GM12875 (cell line): ENCODE measurements around the gene PIK3C2G.

Experiments used
- H3K4me3 ChIP-seq: one replicate; pipeline ENCODE4 v1.5.1; 2011; ENCODE audit warnings: low read depth, low read length, control low read depth
- TF ChIP-seq, protein P1 (sequence below): IDR thresholded peaks from 2 replicates; pipeline ENCODE4 v1.5.1; 2011; ENCODE audit warnings: low read depth, mild to moderate bottlenecking, control low read depth, inconsistent platforms, low read length, moderate library complexity, borderline replicate concordance; ENCODE audit not compliant: insufficient read depth

PIK3C2G gene

DNA sequence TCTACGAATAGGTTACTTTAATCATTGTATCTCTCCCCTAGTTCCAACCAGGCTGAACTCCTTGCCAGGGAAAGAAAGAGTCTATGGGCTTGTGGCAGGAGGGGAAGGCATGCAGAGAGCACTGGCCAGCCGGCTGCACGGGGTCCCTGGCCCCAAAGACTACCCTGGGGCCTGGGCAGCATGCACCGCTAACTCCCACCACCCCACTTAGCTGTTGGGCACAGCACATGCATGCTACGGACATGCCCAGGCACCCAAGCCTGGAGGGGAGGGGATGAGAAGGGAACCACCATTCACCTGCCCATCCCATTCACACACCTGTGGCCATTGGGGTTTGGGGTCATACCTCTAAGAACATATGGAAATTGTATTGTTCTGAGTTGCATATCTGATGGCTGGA lies 94.1 kb downstream of the PIK3C2G start:
- no peak overlapping the region for H3K4me3 ChIP-seq
- TF ChIP-seq, protein P1, sequence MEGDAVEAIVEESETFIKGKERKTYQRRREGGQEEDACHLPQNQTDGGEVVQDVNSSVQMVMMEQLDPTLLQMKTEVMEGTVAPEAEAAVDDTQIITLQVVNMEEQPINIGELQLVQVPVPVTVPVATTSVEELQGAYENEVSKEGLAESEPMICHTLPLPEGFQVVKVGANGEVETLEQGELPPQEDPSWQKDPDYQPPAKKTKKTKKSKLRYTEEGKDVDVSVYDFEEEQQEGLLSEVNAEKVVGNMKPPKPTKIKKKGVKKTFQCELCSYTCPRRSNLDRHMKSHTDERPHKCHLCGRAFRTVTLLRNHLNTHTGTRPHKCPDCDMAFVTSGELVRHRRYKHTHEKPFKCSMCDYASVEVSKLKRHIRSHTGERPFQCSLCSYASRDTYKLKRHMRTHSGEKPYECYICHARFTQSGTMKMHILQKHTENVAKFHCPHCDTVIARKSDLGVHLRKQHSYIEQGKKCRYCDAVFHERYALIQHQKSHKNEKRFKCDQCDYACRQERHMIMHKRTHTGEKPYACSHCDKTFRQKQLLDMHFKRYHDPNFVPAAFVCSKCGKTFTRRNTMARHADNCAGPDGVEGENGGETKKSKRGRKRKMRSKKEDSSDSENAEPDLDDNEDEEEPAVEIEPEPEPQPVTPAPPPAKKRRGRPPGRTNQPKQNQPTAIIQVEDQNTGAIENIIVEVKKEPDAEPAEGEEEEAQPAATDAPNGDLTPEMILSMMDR, result no peak

DNA sequence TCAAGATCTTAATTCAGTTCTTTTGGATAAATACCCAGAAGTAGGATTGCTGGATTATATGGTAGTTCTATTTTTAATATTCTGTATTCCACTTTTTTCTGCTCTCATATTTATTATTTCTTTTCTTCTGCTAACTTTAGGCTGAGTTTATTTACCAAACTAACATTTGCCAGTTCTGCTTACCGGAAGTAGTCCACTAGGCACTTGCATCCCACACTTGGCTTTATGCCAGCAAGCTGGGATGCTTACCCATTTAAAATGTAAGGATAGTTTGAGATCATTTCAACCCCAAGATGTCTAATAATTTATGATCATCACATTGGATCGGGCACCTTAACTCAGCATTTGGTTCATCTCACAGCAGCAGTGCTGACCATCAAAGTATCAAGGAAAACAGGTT lies 96.8 kb downstream of the PIK3C2G start:
- TF ChIP-seq, protein P1, result no peak
- H3K4me3 ChIP-seq, result no peak overlapping the region

DNA sequence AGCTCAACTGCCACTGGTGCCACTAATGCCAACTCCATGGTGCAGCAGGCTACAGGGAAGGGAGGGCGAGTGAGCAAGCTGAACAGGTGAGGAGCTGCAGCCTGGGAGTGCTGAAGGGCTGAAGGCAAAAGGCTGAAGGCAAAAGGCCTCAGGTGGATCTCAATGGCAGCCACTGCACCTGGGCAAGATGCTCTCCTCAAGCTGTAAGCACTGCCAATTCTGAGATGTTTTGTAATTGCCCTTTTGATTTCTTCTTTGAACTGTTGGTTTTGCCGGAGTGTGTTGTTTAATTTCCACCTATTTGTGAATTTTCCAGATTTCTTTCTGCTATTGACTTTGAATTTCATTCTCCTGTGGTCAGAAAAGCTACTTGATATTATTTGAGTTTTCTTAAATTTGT lies 97.6 kb downstream of the PIK3C2G start:
- H3K4me3 ChIP-seq, result no peak overlapping the region
- TF ChIP-seq, protein P1, result no peak

DNA sequence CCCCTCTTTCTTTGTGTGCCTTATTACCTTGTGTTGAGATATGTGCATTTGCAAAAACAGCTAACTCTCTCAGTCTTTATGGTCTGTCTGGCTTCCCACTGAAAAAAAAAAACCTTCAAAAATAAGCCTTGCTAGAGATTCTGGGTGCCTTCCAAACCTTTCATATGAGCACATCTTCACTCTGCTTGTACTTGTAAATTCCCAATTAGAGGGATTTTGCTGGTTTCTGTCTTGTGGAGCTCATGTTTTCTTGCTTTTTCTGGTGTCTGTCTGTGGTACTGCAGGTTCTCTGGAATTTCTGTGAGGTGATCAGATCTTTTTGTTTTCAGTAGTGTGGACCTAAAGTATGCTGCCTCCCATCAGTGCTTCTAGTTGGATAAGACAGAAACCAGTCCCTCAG lies 100.1 kb downstream of the PIK3C2G start:
- TF ChIP-seq, protein P1, result no peak
- H3K4me3 ChIP-seq, result no peak overlapping the region

DNA sequence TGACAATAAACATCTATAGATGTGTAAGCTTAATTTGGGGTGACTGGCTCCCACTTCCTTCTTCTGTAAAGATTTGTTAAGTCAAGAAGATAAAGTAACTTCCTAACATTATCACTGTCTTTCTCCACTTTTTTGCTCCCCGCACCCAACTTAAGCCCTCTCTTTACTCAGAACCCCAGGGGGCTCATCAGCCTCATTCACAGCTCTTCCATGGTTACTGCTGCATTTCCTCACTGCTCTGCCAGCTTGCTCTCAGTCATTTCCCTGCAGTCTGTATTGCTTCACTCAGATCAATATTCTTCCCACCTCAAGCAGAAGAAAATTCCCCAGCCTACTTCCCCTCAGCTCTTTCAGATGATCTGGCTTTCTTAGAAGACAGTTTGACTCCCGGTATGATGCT lies 102.0 kb downstream of the PIK3C2G start:
- TF ChIP-seq, protein P1, result no peak
- H3K4me3 ChIP-seq, result no peak overlapping the region

DNA sequence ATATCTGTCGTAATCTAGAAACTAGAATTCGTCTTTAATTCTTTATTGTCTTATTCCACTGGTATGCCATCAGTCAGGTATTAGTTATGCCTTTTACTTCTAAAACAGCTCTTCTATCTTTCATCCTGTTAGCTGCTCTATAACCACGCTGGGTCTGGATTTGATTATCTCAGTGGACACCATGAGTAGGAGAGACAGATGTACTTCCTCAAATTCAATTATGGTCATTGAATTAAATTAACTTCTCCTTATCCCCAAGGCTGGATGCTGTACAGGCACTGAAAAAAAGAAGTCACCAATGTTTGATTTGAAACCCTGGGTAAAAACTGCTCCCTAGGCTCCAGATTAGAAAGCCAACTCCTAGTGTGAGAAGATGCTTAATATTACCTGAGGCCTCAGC lies 107.3 kb downstream of the PIK3C2G start:
- TF ChIP-seq, protein P1, result no peak
- no peak overlapping the region for H3K4me3 ChIP-seq

DNA sequence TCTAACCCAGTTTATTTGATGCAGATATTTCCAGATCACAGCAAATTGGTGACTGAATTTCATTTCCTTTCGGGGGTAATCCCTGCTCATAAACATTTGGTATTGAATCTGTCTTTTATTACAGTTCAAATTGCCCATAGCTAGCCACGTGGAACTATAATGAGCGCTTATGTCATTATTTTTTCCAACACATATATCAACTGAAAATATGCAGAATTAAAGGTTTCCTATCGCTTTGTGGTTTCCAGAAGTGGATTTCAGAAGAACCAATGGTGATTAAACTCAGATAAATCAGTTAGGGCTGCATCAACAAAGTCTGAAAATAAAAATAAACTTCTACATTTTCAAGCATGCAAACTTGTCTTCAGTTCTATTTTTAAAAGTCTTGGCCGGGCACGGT lies 111.9 kb downstream of the PIK3C2G start:
- H3K4me3 ChIP-seq, result no peak overlapping the region
- TF ChIP-seq, protein P1, result no peak
